ENCODE data around the gene PGLYRP2. TPM values are rescaled to one million over a fixed set of nuclear protein-coding genes. Genes with fewer than 3 reads are reported as not detected.

The PGLYRP2 gene
- polyA plus RNA-seq, 1 of the 3 experiments (the other 2 are of a cell fraction): not detected

- H3K9ac ChIP-seq: no peak overlapping the region
- no peak for DNase-seq
- 84% methylated on average over 9 of the region's 10 CpGs for WGBS (ENCODE audit: low lambda C conversion rate)
- peaks cover 0 to 5% of the 10 kb centered on the region in 2 experiments; a peak in 1 of 4 replicates for H3K4me1 ChIP-seq (ENCODE audit: control insufficient read depth in 1 of 2, insufficient read depth in 2 of 2, low read depth in 1 of 2, low read length in 1 of 2)
- no peak overlapping the region for H3K4me2 ChIP-seq
- CTCF ChIA-PET: interaction anchor here (1.2 to 1.9 kb wide), 2 partner anchors 18 to 346 kb away, joined by 3 to 4 read pairs; no protein-coding TSS in a partner anchor
- TF ChIP-seq SIN3A (IDR thresholded peaks at IDR 0.05; ENCODE audit: borderline replicate concordance, low read depth, low read length): no peak
- no peak for TF ChIP-seq YY1 (IDR thresholded peaks at IDR 0.05; ENCODE audit: low read depth)
- no peak for TF ChIP-seq IRF3 (IDR thresholded peaks at IDR 0.05; ENCODE audit: low read depth, low read length)
- TF ChIP-seq GATA2 (CRISPR knock-in tag; IDR thresholded peaks at IDR 0.05): no peak
- TF ChIP-seq ELF1 (IDR thresholded peaks at IDR 0.05): no peak
- no peak for TF ChIP-seq FOXM1 (IDR thresholded peaks at IDR 0.05; ENCODE audit: low read depth)
- TF ChIP-seq ZBTB33 (IDR thresholded peaks at IDR 0.05; ENCODE audit: borderline replicate concordance, low read depth): no peak
- TF ChIP-seq FOSL2 (IDR thresholded peaks at IDR 0.05; ENCODE audit: borderline replicate concordance, low read depth): no peak
- TF ChIP-seq REST (IDR thresholded peaks at IDR 0.05; ENCODE audit: low read depth, low read length): no peak
- no peaks in the 10 kb centered on the region for H3K9me2 ChIP-seq
- no peaks in the 10 kb centered on the region for H3K9me3 ChIP-seq
- H3K79me2 ChIP-seq (ENCODE audit: insufficient read depth): no peaks in the 10 kb centered on the region
- H3K4me3 ChIP-seq (ENCODE audit: low read depth in 2 of 2, low read length in 1 of 2): no peak overlapping the region
- H3K36me3 ChIP-seq (replicated peaks in 1 of 2; ENCODE audit: control insufficient read depth in 1 of 2, insufficient read depth in 2 of 2, low read length in 1 of 2): no peaks in the 10 kb centered on the region
- no peaks in the 10 kb centered on the region for H4K20me1 ChIP-seq (ENCODE audit: insufficient read depth)
- H3K27me3 ChIP-seq (ENCODE audit: insufficient read depth): no peaks in the 10 kb centered on the region
- H3F3A ChIP-seq (replicated peaks; ENCODE audit: insufficient read depth): no peaks in the 10 kb centered on the region
- POLR2A ChIA-PET: no interaction called here
- no peak overlapping the region for H2AFZ ChIP-seq (ENCODE audit: low read depth)
- no peak overlapping the region for H3K27ac ChIP-seq (ENCODE audit: low read depth in 2 of 2, low read length in 1 of 2)
Observed at GRCh38 chr19:15437355-15438123, 41.8 kb downstream of the PGLYRP2 start.

All from SK-N-SH (cell line).